ENCODE data around the gene DTNB.

The DTNB gene

GRCh38 chr2:25588576-25588975 lies 84.8 kb downstream of the DTNB start:
- DNase-seq (ENCODE audit: extremely low read depth, low read depth): no peak
- no peak overlapping the region for H3K4me3 ChIP-seq (replicated peaks; ENCODE audit: low read depth, low read length)
- TF ChIP-seq, protein P1, sequence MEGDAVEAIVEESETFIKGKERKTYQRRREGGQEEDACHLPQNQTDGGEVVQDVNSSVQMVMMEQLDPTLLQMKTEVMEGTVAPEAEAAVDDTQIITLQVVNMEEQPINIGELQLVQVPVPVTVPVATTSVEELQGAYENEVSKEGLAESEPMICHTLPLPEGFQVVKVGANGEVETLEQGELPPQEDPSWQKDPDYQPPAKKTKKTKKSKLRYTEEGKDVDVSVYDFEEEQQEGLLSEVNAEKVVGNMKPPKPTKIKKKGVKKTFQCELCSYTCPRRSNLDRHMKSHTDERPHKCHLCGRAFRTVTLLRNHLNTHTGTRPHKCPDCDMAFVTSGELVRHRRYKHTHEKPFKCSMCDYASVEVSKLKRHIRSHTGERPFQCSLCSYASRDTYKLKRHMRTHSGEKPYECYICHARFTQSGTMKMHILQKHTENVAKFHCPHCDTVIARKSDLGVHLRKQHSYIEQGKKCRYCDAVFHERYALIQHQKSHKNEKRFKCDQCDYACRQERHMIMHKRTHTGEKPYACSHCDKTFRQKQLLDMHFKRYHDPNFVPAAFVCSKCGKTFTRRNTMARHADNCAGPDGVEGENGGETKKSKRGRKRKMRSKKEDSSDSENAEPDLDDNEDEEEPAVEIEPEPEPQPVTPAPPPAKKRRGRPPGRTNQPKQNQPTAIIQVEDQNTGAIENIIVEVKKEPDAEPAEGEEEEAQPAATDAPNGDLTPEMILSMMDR (IDR thresholded peaks at IDR 0.05; ENCODE audit: low read depth, low read length, missing control alignments): no peak

DNA sequence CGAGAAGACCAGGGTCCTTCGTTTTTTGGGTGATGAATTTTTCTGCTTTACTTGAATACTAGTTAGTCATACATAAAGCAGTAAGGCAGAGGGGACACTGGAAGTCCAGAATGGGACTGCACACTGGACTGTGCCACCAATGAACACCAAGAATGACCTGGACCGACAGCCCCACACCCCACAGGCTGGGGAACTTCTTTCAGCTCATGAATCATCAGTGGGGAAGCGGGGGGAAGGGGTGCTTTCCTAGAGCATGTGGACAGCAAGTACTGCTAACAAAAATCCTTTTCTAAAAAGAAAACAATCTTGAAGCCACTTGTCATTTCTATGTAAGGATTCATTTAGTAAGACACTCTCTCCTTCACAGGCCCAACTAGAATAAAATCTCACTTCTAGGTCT lies 86.0 kb downstream of the DTNB start:
- no peak for DNase-seq (ENCODE audit: extremely low read depth, low read depth)
- TF ChIP-seq, protein P1 (IDR thresholded peaks at IDR 0.05; ENCODE audit: low read depth, low read length, missing control alignments): no peak
- H3K4me3 ChIP-seq (replicated peaks; ENCODE audit: low read depth, low read length): no peak overlapping the region

- H3K4me3 ChIP-seq (replicated peaks; ENCODE audit: low read depth, low read length): no peak overlapping the region
- TF ChIP-seq, protein P1 (IDR thresholded peaks at IDR 0.05; ENCODE audit: low read depth, low read length, missing control alignments): no peak
- DNase-seq (ENCODE audit: extremely low read depth, low read depth): no peak
Measured at GRCh38 chr2:25586726-25587144, 86.6 kb downstream of the DTNB start.

DNA sequence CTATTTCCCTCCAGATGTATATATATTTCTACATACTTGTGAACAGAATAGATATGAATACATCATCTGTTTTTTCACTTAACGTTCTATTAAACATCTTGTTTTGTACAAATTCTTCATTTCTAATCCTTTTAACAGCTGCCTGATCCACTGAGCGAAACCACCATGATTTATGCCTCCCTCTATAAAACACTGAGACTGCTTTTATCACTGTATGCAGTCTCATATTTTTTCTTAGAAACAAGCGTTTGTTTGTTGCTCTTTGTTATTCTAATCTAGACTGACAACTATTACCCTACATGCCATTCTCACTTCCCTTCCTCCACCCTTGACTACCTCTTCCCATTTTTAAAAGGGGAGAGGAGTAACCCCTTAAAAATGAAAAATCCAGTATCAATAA lies 88.2 kb downstream of the DTNB start:
- DNase-seq (ENCODE audit: extremely low read depth, low read depth): no peak
- no peak overlapping the region for H3K4me3 ChIP-seq (replicated peaks; ENCODE audit: low read depth, low read length)
- TF ChIP-seq, protein P1 (IDR thresholded peaks at IDR 0.05; ENCODE audit: low read depth, low read length, missing control alignments): no peak

GRCh38 chr2:25582077-25582830 lies 91.1 kb downstream of the DTNB start:
- H3K4me3 ChIP-seq (replicated peaks; ENCODE audit: low read depth, low read length): no peak overlapping the region
- TF ChIP-seq, protein P1 (IDR thresholded peaks at IDR 0.05; ENCODE audit: low read depth, low read length, missing control alignments): no peak
- DNase-seq (ENCODE audit: extremely low read depth, low read depth): no peak

- H3K4me3 ChIP-seq (replicated peaks; ENCODE audit: low read depth, low read length): no peak overlapping the region
- TF ChIP-seq, protein P1 (IDR thresholded peaks at IDR 0.05; ENCODE audit: low read depth, low read length, missing control alignments): no peak
- no peak for DNase-seq (ENCODE audit: extremely low read depth, low read depth)
Measured at GRCh38 chr2:25576596-25576995, 96.8 kb downstream of the DTNB start.

- H3K4me3 ChIP-seq (replicated peaks; ENCODE audit: low read depth, low read length): no peak overlapping the region
- DNase-seq (ENCODE audit: extremely low read depth, low read depth): peak; percentile 59
- TF ChIP-seq, protein P1 (IDR thresholded peaks at IDR 0.05; ENCODE audit: low read depth, low read length, missing control alignments): no peak
Measured at GRCh38 chr2:25572638-25573037, 100.7 kb downstream of the DTNB start.

All from HFF-Myc (cell line).